DND-41 (cell line): ENCODE results near the gene GDPGP1.

Source experiments
- ATAC-seq: fragments of 200-7000 bp; cut with Tn5 transposase; 3 replicates; pipeline ENCODE4 v1.9.1; 2021; ENCODE audit warnings: low read depth; ENCODE audit not compliant: insufficient read depth
- DNase-seq: peaks from one replicate; pipeline ENCODE4 v3.0.0-alpha.2; 2020
- H2AFZ ChIP-seq: 2 replicates; pipeline ENCODE4 v1.6.0; 2012; ENCODE audit warnings: low read depth, low read length
- H3K27ac ChIP-seq: 2 replicates; pipeline ENCODE4 v1.5.1; 2012; ENCODE audit warnings: low read length, inconsistent platforms
- H3K27me3 ChIP-seq: fragments of 200-600 bp; sonication (generic); 2 replicates; pipeline ENCODE4 v1.6.0; 2012; ENCODE audit warnings: low read length, mild to moderate bottlenecking, inconsistent platforms; ENCODE audit not compliant: insufficient read depth, poor library complexity
- H3K36me3 ChIP-seq: 2 replicates; pipeline ENCODE4 v1.5.1; 2012; ENCODE audit warnings: low read length, inconsistent platforms; ENCODE audit not compliant: insufficient read depth
- H3K4me1 ChIP-seq: 2 replicates; pipeline ENCODE4 v1.5.1; 2012; ENCODE audit warnings: mild to moderate bottlenecking, low read length; ENCODE audit not compliant: insufficient read depth
- H3K4me2 ChIP-seq: 2 replicates; pipeline ENCODE4 v1.6.0; 2012; ENCODE audit warnings: mild to moderate bottlenecking, moderate library complexity, low read length, inconsistent platforms; ENCODE audit not compliant: insufficient read depth
- H3K4me3 ChIP-seq, 2 experiments: fragments of 200-600 bp in 1 of 2; shearing (Covaris generic) in 1 of 2; 2 replicates each; pipeline ENCODE4 v1.5.1; 2012 to 2016; ENCODE audit warnings: inconsistent platforms in 2 of 2, low read length in 2 of 2, mild to moderate bottlenecking in 2 of 2, low read depth in 1 of 2, moderate library complexity in 1 of 2
- H3K79me2 ChIP-seq: 2 replicates; pipeline ENCODE4 v1.6.0; 2012; ENCODE audit warnings: low read length, inconsistent platforms; ENCODE audit not compliant: insufficient read depth
- H3K9ac ChIP-seq: 2 replicates; pipeline ENCODE4 v1.6.0; 2012; ENCODE audit warnings: low read depth, mild to moderate bottlenecking, inconsistent platforms, low read length, moderate library complexity
- H3K9me3 ChIP-seq: 2 replicates; pipeline ENCODE4 v1.5.1; 2012; ENCODE audit warnings: low read length, moderate library complexity, mild to moderate bottlenecking, inconsistent platforms; ENCODE audit not compliant: insufficient read depth, severe bottlenecking
- H4K20me1 ChIP-seq: 2 replicates; pipeline ENCODE4 v1.6.0; 2012; ENCODE audit warnings: low read length; ENCODE audit not compliant: insufficient read depth
- EZH2 ChIP-seq: IDR thresholded peaks from 3 replicates; pipeline ENCODE4 v1.6.1; 2012; ENCODE audit warnings: borderline replicate concordance, low read depth, mild to moderate bottlenecking, moderate library complexity, low read length, inconsistent platforms; ENCODE audit not compliant: severe bottlenecking
- TF ChIP-seq, protein P1 (sequence below): IDR thresholded peaks from 2 replicates; pipeline ENCODE4 v1.5.1; 2012; ENCODE audit warnings: borderline replicate concordance, low read length, moderate library complexity, mild to moderate bottlenecking; ENCODE audit not compliant: poor library complexity, severe bottlenecking; ENCODE audit errors: extremely low read depth

Gene GDPGP1

GRCh38 chr15:90208356-90208755 is 25.7 kb upstream of the GDPGP1 start:
- H3K9me3 ChIP-seq: no peaks in the 10 kb centered on the region
- ATAC-seq: no peak
- TF ChIP-seq, protein P1, sequence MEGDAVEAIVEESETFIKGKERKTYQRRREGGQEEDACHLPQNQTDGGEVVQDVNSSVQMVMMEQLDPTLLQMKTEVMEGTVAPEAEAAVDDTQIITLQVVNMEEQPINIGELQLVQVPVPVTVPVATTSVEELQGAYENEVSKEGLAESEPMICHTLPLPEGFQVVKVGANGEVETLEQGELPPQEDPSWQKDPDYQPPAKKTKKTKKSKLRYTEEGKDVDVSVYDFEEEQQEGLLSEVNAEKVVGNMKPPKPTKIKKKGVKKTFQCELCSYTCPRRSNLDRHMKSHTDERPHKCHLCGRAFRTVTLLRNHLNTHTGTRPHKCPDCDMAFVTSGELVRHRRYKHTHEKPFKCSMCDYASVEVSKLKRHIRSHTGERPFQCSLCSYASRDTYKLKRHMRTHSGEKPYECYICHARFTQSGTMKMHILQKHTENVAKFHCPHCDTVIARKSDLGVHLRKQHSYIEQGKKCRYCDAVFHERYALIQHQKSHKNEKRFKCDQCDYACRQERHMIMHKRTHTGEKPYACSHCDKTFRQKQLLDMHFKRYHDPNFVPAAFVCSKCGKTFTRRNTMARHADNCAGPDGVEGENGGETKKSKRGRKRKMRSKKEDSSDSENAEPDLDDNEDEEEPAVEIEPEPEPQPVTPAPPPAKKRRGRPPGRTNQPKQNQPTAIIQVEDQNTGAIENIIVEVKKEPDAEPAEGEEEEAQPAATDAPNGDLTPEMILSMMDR: no peak
- no peak for TF ChIP-seq EZH2

GRCh38 chr15:90209591-90209990 is 24.4 kb upstream of the GDPGP1 start:
- H3K4me1 ChIP-seq: no peaks in the 10 kb centered on the region
- H2AFZ ChIP-seq: no peak overlapping the region
- H3K9me3 ChIP-seq: no peaks in the 10 kb centered on the region
- ATAC-seq: no peak
- H3K4me2 ChIP-seq: no peak overlapping the region
- DNase-seq: no peak
- no peak overlapping the region for H3K27ac ChIP-seq
- H3K27me3 ChIP-seq: no peaks in the 10 kb centered on the region
- H3K4me3 ChIP-seq: no peak overlapping the region
- H3K79me2 ChIP-seq: no peaks in the 10 kb centered on the region
- TF ChIP-seq, protein P1: no peak
- TF ChIP-seq EZH2: no peak
- no peaks in the 10 kb centered on the region for H3K36me3 ChIP-seq
- H3K9ac ChIP-seq: no peak overlapping the region
- H4K20me1 ChIP-seq: no peaks in the 10 kb centered on the region

More at GRCh38 chr15:90208356-90208755, 25.7 kb upstream of the GDPGP1 start:
- no peaks in the 10 kb centered on the region for H4K20me1 ChIP-seq
- H3K27me3 ChIP-seq: no peaks in the 10 kb centered on the region
- no peaks in the 10 kb centered on the region for H3K36me3 ChIP-seq
- no peak overlapping the region for H3K27ac ChIP-seq
- H3K4me1 ChIP-seq: no peaks in the 10 kb centered on the region
- H3K79me2 ChIP-seq: no peaks in the 10 kb centered on the region
- no peak overlapping the region for H3K4me2 ChIP-seq
- no peak overlapping the region for H3K4me3 ChIP-seq
- no peak for DNase-seq
- H2AFZ ChIP-seq: no peak overlapping the region
- H3K9ac ChIP-seq: no peak overlapping the region

- H3K27me3 ChIP-seq: no peaks in the 10 kb centered on the region
- H3K9ac ChIP-seq: no peak overlapping the region
- no peak for DNase-seq
- no peaks in the 10 kb centered on the region for H4K20me1 ChIP-seq
- no peak overlapping the region for H3K4me3 ChIP-seq
- no peak for TF ChIP-seq EZH2
- H3K36me3 ChIP-seq: no peaks in the 10 kb centered on the region
- H2AFZ ChIP-seq: no peak overlapping the region
- H3K9me3 ChIP-seq: no peaks in the 10 kb centered on the region
- no peak for ATAC-seq
- no peaks in the 10 kb centered on the region for H3K4me1 ChIP-seq
- H3K79me2 ChIP-seq: no peaks in the 10 kb centered on the region
- no peak overlapping the region for H3K4me2 ChIP-seq
- H3K27ac ChIP-seq: no peak overlapping the region
These were observed 23.4 kb upstream of the GDPGP1 start for GRCh38 chr15:90210593-90210992.

DNA sequence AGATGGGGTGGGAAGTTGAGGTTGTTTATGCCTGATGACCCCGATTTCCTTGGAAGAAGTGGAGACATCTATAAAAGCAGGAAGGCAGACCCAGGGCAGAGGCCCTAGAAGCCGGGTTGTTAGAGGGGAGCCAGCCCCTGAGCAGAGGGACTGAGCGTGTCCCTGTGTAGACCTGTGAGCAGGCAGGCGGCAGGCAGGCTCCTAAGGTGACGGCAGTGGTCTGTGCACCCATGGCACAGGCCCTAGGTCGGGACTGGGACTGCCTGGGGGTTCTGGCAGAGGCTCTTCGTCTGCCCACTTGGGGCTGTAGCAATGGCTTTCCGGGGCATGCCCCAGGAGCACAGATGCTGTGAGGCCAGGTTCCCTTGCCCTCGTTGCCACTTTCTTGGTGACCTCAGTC is 23.0 kb upstream of the GDPGP1 start:
- H3K9ac ChIP-seq: no peak overlapping the region

More for the DNA sequence above, 23.0 kb upstream of the GDPGP1 start:
- no peak for DNase-seq
- H3K27me3 ChIP-seq: no peaks in the 10 kb centered on the region
- H4K20me1 ChIP-seq: no peaks in the 10 kb centered on the region
- no peaks in the 10 kb centered on the region for H3K36me3 ChIP-seq
- H3K4me2 ChIP-seq: no peak overlapping the region
- ATAC-seq: no peak
- no peaks in the 10 kb centered on the region for H3K79me2 ChIP-seq
- H3K4me3 ChIP-seq: no peak overlapping the region
- TF ChIP-seq, protein P1: no peak
- TF ChIP-seq EZH2: no peak
- no peak overlapping the region for H2AFZ ChIP-seq
- no peaks in the 10 kb centered on the region for H3K4me1 ChIP-seq
- no peaks in the 10 kb centered on the region for H3K9me3 ChIP-seq
- H3K27ac ChIP-seq: no peak overlapping the region
